Measurements from ENCODE around the gene SPATA46.

The SPATA46 gene

DNA sequence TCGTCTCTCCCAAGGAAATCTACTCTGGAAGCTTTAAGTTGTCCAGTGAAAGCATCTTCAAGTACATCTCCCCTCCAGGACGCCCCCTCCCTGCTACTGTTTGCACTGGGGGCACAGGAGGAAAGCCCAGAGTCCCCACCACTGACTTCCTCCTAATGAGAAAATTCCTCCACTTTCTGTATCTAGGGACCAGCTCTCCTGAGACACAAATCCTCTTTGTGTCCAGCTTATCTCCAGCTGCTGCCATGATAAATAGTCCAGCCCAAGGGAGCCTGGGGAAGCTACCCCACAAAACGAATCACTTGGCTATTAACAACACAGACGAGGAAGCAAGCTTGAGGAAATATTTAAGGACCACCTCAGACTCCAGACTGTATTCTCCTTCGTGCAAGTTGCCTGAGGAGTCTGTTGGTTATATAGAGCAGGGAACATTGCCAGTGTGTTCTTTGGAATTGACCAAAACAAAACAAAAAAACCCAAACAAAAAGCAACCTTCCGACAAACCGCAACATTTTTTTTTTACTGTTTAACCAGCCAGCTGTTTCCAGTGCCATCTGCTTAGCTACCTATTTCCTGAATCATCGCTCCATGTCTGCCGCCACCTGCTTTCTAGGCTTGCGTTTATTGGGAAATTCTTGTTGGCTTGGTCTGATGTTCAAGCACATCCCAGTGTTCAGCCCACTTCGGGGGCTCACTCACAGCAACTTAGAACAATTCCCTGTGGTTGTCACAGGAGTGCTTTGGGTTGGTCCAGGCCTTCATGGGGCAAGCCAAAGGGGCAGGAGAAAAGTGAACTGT is 12.6 kb upstream of the SPATA46 start:
- Histone ChIP-seq H2AFZ (ENCODE audit: low read length) (no peak overlapping the region), H3K4me1 (ENCODE audit: insufficient read depth, low read length, poor library complexity, severe bottlenecking) (no peaks in the 10 kb centered on the region), H3F3A (ENCODE audit: low read depth) (no peaks in the 10 kb centered on the region), H3K9me2 (replicated peaks; ENCODE audit: low read depth, low read length) (no peaks in the 10 kb centered on the region), H3K4me2 (ENCODE audit: low read depth, low read length, poor library complexity, severe bottlenecking) (no peak overlapping the region), H4K20me1 (ENCODE audit: insufficient read depth, low read length, poor library complexity, severe bottlenecking) (no peaks in the 10 kb centered on the region), H3K36me3 (ENCODE audit: insufficient read depth, low read length) (no peaks in the 10 kb centered on the region), H3K4me3 (ENCODE audit: low read length, poor library complexity, severe bottlenecking) (no peak overlapping the region), H3K9ac (ENCODE audit: low read depth, low read length, poor library complexity, severe bottlenecking) (no peak overlapping the region), H3K79me2 (ENCODE audit: insufficient read depth, low read length) (no peaks in the 10 kb centered on the region), H3K27me3 (ENCODE audit: insufficient read depth, low read length, poor library complexity, severe bottlenecking) (no peaks in the 10 kb centered on the region), H3K9me3 (ENCODE audit: insufficient read depth, low read depth, low read length) (no peaks in the 10 kb centered on the region)
- TF ChIP-seq EZH2phosphoT487 (IDR thresholded peaks at IDR 0.05; ENCODE audit: borderline replicate concordance): no peak
- TF ChIP-seq, protein P1, sequence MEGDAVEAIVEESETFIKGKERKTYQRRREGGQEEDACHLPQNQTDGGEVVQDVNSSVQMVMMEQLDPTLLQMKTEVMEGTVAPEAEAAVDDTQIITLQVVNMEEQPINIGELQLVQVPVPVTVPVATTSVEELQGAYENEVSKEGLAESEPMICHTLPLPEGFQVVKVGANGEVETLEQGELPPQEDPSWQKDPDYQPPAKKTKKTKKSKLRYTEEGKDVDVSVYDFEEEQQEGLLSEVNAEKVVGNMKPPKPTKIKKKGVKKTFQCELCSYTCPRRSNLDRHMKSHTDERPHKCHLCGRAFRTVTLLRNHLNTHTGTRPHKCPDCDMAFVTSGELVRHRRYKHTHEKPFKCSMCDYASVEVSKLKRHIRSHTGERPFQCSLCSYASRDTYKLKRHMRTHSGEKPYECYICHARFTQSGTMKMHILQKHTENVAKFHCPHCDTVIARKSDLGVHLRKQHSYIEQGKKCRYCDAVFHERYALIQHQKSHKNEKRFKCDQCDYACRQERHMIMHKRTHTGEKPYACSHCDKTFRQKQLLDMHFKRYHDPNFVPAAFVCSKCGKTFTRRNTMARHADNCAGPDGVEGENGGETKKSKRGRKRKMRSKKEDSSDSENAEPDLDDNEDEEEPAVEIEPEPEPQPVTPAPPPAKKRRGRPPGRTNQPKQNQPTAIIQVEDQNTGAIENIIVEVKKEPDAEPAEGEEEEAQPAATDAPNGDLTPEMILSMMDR (conservative IDR thresholded peaks at IDR 0.05; ENCODE audit: low read length): no peak

DNA sequence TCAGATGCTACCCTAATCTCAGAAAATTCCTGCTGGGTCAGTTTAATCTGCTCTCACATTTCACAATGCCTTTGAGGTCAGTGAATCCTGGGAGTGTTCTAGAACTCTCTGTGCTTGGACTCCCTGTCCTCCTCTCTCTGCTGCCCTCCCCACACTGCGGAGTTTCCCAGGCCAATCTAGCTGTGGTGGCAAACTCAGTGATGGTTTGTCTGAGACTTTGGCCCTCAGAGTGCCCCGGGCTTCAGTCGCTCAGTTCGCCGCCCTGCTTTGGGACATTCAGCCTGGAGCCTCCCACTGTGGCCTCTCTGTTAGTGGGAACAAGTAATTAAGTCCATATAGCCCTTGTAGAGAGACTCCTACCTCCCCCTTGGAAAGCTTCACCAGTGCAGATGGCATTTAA is 12.0 kb upstream of the SPATA46 start:
- Histone ChIP-seq H3K36me3 (ENCODE audit: insufficient read depth, low read length) (no peaks in the 10 kb centered on the region), H3K27me3 (ENCODE audit: insufficient read depth, low read length, poor library complexity, severe bottlenecking) (no peaks in the 10 kb centered on the region), H3K4me2 (ENCODE audit: low read depth, low read length, poor library complexity, severe bottlenecking) (no peak overlapping the region), H3K79me2 (ENCODE audit: insufficient read depth, low read length) (no peaks in the 10 kb centered on the region), H2AFZ (ENCODE audit: low read length) (no peak overlapping the region), H3K4me1 (ENCODE audit: insufficient read depth, low read length, poor library complexity, severe bottlenecking) (no peaks in the 10 kb centered on the region), H3K4me3 (ENCODE audit: low read length, poor library complexity, severe bottlenecking) (no peak overlapping the region), H3K9ac (ENCODE audit: low read depth, low read length, poor library complexity, severe bottlenecking) (no peak overlapping the region), H3F3A (ENCODE audit: low read depth) (no peaks in the 10 kb centered on the region), H4K20me1 (ENCODE audit: insufficient read depth, low read length, poor library complexity, severe bottlenecking) (no peaks in the 10 kb centered on the region), H3K9me2 (replicated peaks; ENCODE audit: low read depth, low read length) (no peaks in the 10 kb centered on the region), H3K9me3 (ENCODE audit: insufficient read depth, low read depth, low read length) (no peaks in the 10 kb centered on the region)
- TF ChIP-seq, protein P1 (conservative IDR thresholded peaks at IDR 0.05; ENCODE audit: low read length): no peak
- TF ChIP-seq EZH2phosphoT487 (IDR thresholded peaks at IDR 0.05; ENCODE audit: borderline replicate concordance): no peak

DNA sequence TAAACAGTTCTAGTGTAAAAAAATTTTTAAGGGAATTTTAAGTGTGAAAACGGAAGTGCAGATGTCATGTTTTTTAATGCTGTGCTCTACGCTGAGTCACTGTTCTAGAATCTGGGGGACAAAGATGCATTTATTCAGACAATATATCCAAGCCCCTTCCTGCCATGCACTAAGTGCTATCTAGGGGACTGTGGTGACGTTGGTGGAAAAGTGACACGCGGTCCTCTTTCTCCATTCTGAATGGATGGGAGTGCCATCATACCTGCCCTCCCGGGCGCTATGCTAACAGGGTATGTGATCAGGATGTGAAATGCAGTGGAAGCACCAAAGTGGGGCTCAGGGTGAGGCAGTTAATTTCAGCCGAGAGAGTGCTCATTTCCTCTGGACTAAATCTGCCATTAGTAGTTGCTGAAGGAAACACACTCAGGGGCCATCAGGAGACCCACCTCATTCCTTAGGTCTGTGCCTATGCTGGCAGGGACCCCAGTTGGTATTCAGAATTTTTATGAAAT is 11.5 kb upstream of the SPATA46 start:
- H3K4me3 ChIP-seq (ENCODE audit: low read length, poor library complexity, severe bottlenecking): no peak overlapping the region
- no peak overlapping the region for H2AFZ ChIP-seq (ENCODE audit: low read length)
- no peak overlapping the region for H3K9ac ChIP-seq (ENCODE audit: low read depth, low read length, poor library complexity, severe bottlenecking)
- no peaks in the 10 kb centered on the region for H3K9me2 ChIP-seq (replicated peaks; ENCODE audit: low read depth, low read length)
- no peaks in the 10 kb centered on the region for H3F3A ChIP-seq (ENCODE audit: low read depth)
- no peak overlapping the region for H3K4me2 ChIP-seq (ENCODE audit: low read depth, low read length, poor library complexity, severe bottlenecking)
- H3K4me1 ChIP-seq (ENCODE audit: insufficient read depth, low read length, poor library complexity, severe bottlenecking): no peaks in the 10 kb centered on the region
- H3K9me3 ChIP-seq (ENCODE audit: insufficient read depth, low read depth, low read length): no peaks in the 10 kb centered on the region
- H3K36me3 ChIP-seq (ENCODE audit: insufficient read depth, low read length): no peaks in the 10 kb centered on the region
- no peaks in the 10 kb centered on the region for H3K79me2 ChIP-seq (ENCODE audit: insufficient read depth, low read length)
- TF ChIP-seq, protein P1 (conservative IDR thresholded peaks at IDR 0.05; ENCODE audit: low read length): no peak
- no peak for TF ChIP-seq EZH2phosphoT487 (IDR thresholded peaks at IDR 0.05; ENCODE audit: borderline replicate concordance)
- no peaks in the 10 kb centered on the region for H4K20me1 ChIP-seq (ENCODE audit: insufficient read depth, low read length, poor library complexity, severe bottlenecking)
- no peaks in the 10 kb centered on the region for H3K27me3 ChIP-seq (ENCODE audit: insufficient read depth, low read length, poor library complexity, severe bottlenecking)
